Neutrophil (primary cell): Measurements from ENCODE around the gene SLC25A21.

Source experiments
- H3K27ac ChIP-seq: fragments of 200-600 bp; sonication (generic); 2 replicates; pipeline ENCODE4 v1.5.1; 2016; ENCODE audit warnings: mild to moderate bottlenecking, moderate library complexity
- H3K27me3 ChIP-seq: fragments of 200-600 bp; sonication (generic); 2 replicates; pipeline ENCODE4 v1.6.0; 2016; ENCODE audit warnings: mild to moderate bottlenecking
- H3K36me3 ChIP-seq: fragments of 200-600 bp; sonication (generic); 2 replicates; pipeline ENCODE4 v1.5.1; 2017
- H3K4me1 ChIP-seq, 2 experiments: fragments of 200-600 bp in 1 of 2; sonication (generic) in 1 of 2; 1 replicate in 1 of 2; 2 replicates in 1 of 2; pipeline versions ENCODE4 v1.5.1 to v1.6.1; 2013 to 2016; ENCODE audit warnings: low read depth in 1 of 2, low read length in 1 of 2, mild to moderate bottlenecking in 1 of 2, moderate library complexity in 1 of 2; ENCODE audit not compliant: control insufficient read depth in 1 of 2, insufficient read depth in 1 of 2
- H3K4me3 ChIP-seq, 2 experiments: fragments of 200-600 bp in 1 of 2; sonication (generic) in 1 of 2; 1 replicate in 1 of 2; 2 replicates in 1 of 2; pipeline ENCODE4 v1.5.1; 2013 to 2016; ENCODE audit warnings: low read depth in 1 of 2, low read length in 1 of 2, mild to moderate bottlenecking in 1 of 2, moderate library complexity in 1 of 2
- H3K9me3 ChIP-seq: fragments of 200-600 bp; sonication (generic); 2 replicates; pipeline ENCODE4 v1.5.1; 2016
- CTCF ChIP-seq: fragments of 200-600 bp; sonication (generic); IDR thresholded peaks from 2 replicates; pipeline ENCODE4 v1.5.1; 2016; ENCODE audit warnings: antibody characterized with exemption

Gene SLC25A21

GRCh38 chr14:37088356-37089215, 83.8 kb downstream of the SLC25A21 start:
- Histone ChIP-seq H3K27me3 (no peaks in the 10 kb centered on the region), H3K36me3 (no peaks in the 10 kb centered on the region), H3K27ac (no peak overlapping the region), H3K4me3 (no peak overlapping the region), H3K9me3 (no peaks in the 10 kb centered on the region), H3K4me1 (no peaks in the 10 kb centered on the region)
- TF ChIP-seq CTCF = no peak

GRCh38 chr14:37087520-37087919, 84.9 kb downstream of the SLC25A21 start:
- no peak overlapping the region for H3K27ac ChIP-seq
- H3K4me1 ChIP-seq = no peaks in the 10 kb centered on the region
- no peaks in the 10 kb centered on the region for H3K9me3 ChIP-seq
- H3K36me3 ChIP-seq = no peaks in the 10 kb centered on the region
- no peaks in the 10 kb centered on the region for H3K27me3 ChIP-seq
- H3K4me3 ChIP-seq = no peak overlapping the region
- TF ChIP-seq CTCF = no peak

GRCh38 chr14:37083599-37083998, 88.8 kb downstream of the SLC25A21 start:
- Histone ChIP-seq H3K27ac (no peak overlapping the region), H3K4me1 (no peaks in the 10 kb centered on the region), H3K27me3 (no peaks in the 10 kb centered on the region), H3K4me3 (no peak overlapping the region), H3K36me3 (no peaks in the 10 kb centered on the region), H3K9me3 (no peaks in the 10 kb centered on the region)
- no peak for TF ChIP-seq CTCF

- no peaks in the 10 kb centered on the region for H3K36me3 ChIP-seq
- H3K4me3 ChIP-seq = no peak overlapping the region
- H3K9me3 ChIP-seq = no peaks in the 10 kb centered on the region
- no peak for TF ChIP-seq CTCF
- no peaks in the 10 kb centered on the region for H3K27me3 ChIP-seq
- no peak overlapping the region for H3K27ac ChIP-seq
- no peaks in the 10 kb centered on the region for H3K4me1 ChIP-seq
Measured at GRCh38 chr14:37082449-37082848, 90.0 kb downstream of the SLC25A21 start.

GRCh38 chr14:37081856-37082255, 90.5 kb downstream of the SLC25A21 start:
- no peak for TF ChIP-seq CTCF
- H3K4me1 ChIP-seq = no peaks in the 10 kb centered on the region
- H3K27me3 ChIP-seq = no peaks in the 10 kb centered on the region
- H3K27ac ChIP-seq = no peak overlapping the region
- H3K4me3 ChIP-seq = no peak overlapping the region
- no peaks in the 10 kb centered on the region for H3K36me3 ChIP-seq
- H3K9me3 ChIP-seq = no peaks in the 10 kb centered on the region
